Gastroesophageal sphincter (tissue), 4 donors: ENCODE results near the gene PRPSAP1. TPM values are rescaled to one million over a fixed set of nuclear protein-coding genes. Genes with fewer than 3 reads are reported as not detected.
A peak's percentile ranks its signal among the peaks of the same experiment; 100 is the strongest.

Experiments
- ATAC-seq: fragments of 150-250 bp; one replicate; pipeline ENCODE4 v1.9.1; 2016; ENCODE audit warnings: mild to moderate bottlenecking, moderate library complexity
- H3K27ac ChIP-seq, 4 donors: fragments of 200-600 bp; sonication (generic) in 3 of 4; 1 replicate in 3 of 4; 2 replicates in 1 of 4; pipeline ENCODE4 v1.5.1; 2016 to 2019
- H3K27me3 ChIP-seq: fragments of 200-600 bp; sonication (generic); one replicate; pipeline ENCODE4 v1.5.1; 2019
- H3K36me3 ChIP-seq, 2 donors: fragments of 200-600 bp; sonication (generic); one replicate each; pipeline ENCODE4 v1.5.1; 2019; ENCODE audit warnings: control low read depth in 1 of 2
- H3K4me1 ChIP-seq, 3 donors: fragments of 200-600 bp; sonication (generic); 1 replicate in 2 of 3; 2 replicates in 1 of 3; pipeline ENCODE4 v1.5.1; 2016 to 2019; ENCODE audit warnings: control low read depth in 2 of 3
- H3K4me3 ChIP-seq, 2 donors: fragments of 200-600 bp; sonication (generic); one replicate each; pipeline ENCODE4 v1.5.1; 2019; ENCODE audit warnings: mild to moderate bottlenecking in 1 of 2, moderate library complexity in 1 of 2
- H3K9me3 ChIP-seq, 3 donors: fragments of 200-600 bp; sonication (generic); one replicate each; pipeline ENCODE4 v1.5.1; 2017 to 2019; ENCODE audit warnings: control low read depth in 2 of 3
- CTCF ChIP-seq, 4 experiments: fragments of 200-600 bp in 2 of 4; fragments of 450-650 bp in 2 of 4; sonication (generic) in 1 of 4; IDR thresholded peaks; one replicate each; pipeline ENCODE4 v1.5.1; 2017 to 2019; ENCODE audit warnings: antibody characterized with exemption in 4 of 4, mild to moderate bottlenecking in 2 of 4, moderate library complexity in 2 of 4
- EP300 ChIP-seq: sonication (generic); formaldehyde crosslinking; IDR thresholded peaks from one replicate; pipeline ENCODE4 v1.6.1; 2017; ENCODE audit warnings: antibody characterized with exemption, mild to moderate bottlenecking
- POLR2A ChIP-seq, 2 donors: fragments of 450-650 bp; IDR thresholded peaks; one replicate each; pipeline ENCODE4 v1.6.1; 2017; ENCODE audit warnings: antibody characterized with exemption in 2 of 2, mild to moderate bottlenecking in 2 of 2, moderate library complexity in 1 of 2
- POLR2AphosphoS5 ChIP-seq: sonication (generic); formaldehyde crosslinking; IDR thresholded peaks from one replicate; pipeline ENCODE4 v1.6.1; 2017; ENCODE audit warnings: antibody characterized with exemption
- WGBS, 2 donors: methylation state at CpG; one replicate each; pipeline ENCODE4 v1.1.5; 2018; ENCODE audit warnings: low coverage in 1 of 2; 5-methylcytosine and 5-hydroxymethylcytosine counted together
- small RNA-seq, 4 donors: library from RNA; depleted of rRNA; stranded (forward); fragments of <200 nt; gene quantifications; one replicate each; pipeline ENCODE3, GENCODE V24; 2016
- total RNA-seq, 4 donors: library from RNA; depleted of rRNA; stranded (reverse); fragments of >200 nt; gene quantifications; one replicate each; pipeline ENCODE4 v1.1.0, GENCODE V29; 2016

Gene PRPSAP1
- total RNA-seq, 4 donors from 2014 or later, result 44.7 to 48.5 (median 46.6) TPM

GRCh38 chr17:76260669-76261068, 93.0 kb downstream of the PRPSAP1 start:
- Histone ChIP-seq H3K4me1 (peaks cover 0 to 25% (median 3%) of the 10 kb centered on the region in 3 donors), H3K4me3 (no peak overlapping the region), H3K27me3 (peaks cover 4% of the 10 kb centered on the region), H3K9me3 (no peaks in the 10 kb centered on the region), H3K36me3 (no peaks in the 10 kb centered on the region), H3K27ac (no peak overlapping the region)
- no peak for ATAC-seq
- no peak for TF ChIP-seq POLR2A (IDR thresholded peaks at IDR 0.05)
- no peak for TF ChIP-seq POLR2AphosphoS5
- no peak for TF ChIP-seq CTCF (IDR thresholded peaks at IDR 0.05)
- TF ChIP-seq EP300, result no peak
- WGBS, 2 donors, result 73 to 84% methylated on average over 4 to 5 of the region's 5 CpGs

- Histone ChIP-seq H3K27me3 (peaks cover 7% of the 10 kb centered on the region), H3K4me1 (peaks cover 0 to 25% (median 3%) of the 10 kb centered on the region in 3 donors), H3K36me3 (no peaks in the 10 kb centered on the region), H3K27ac (peak overlapping the region in 1 of 4 donors; percentile 45), H3K9me3 (no peaks in the 10 kb centered on the region), H3K4me3 (no peak overlapping the region)
- 87 to 93% methylated on average over 7 of the region's 7 CpGs for WGBS, 2 donors
- no peak for ATAC-seq
- TF ChIP-seq EP300 (no peak), CTCF (IDR thresholded peaks at IDR 0.05) (no peak), POLR2AphosphoS5 (no peak), POLR2A (IDR thresholded peaks at IDR 0.05) (no peak)
These were observed 93.5 kb downstream of the PRPSAP1 start for GRCh38 chr17:76260220-76260619.

Small RNA genes lying within 50 kb of the gene (small RNA-seq; reads per million reads assigned to genes)
- gene RF00019 (0 reads per million in 4 donors), gene RNU6-24P (0 reads per million in 4 donors)

Other genes with a start within 250 kb of the PRPSAP1 start
- not detected for gene FOXJ1, start 212.7 kb downstream of the PRPSAP1 start, total RNA-seq
- gene RNF157, start 113.4 kb downstream of the PRPSAP1 start, total RNA-seq, result 1 to 10 TPM; 2.5 to 8.1 (median 3.3) TPM
- gene UBALD2, start 88.6 kb downstream of the PRPSAP1 start, total RNA-seq, result 1 to 10 TPM; 6.1 to 8.8 (median 8.4) TPM
- gene QRICH2, start 45.6 kb downstream of the PRPSAP1 start, total RNA-seq, result 1 to 10 TPM; 1.7 to 2.7 (median 2.0) TPM
- 10 to 100 TPM; 14.7 to 29.2 (median 18.9) TPM for gene SPHK1, start 30.7 kb upstream of the PRPSAP1 start, total RNA-seq
- gene UBE2O, start 99.2 kb upstream of the PRPSAP1 start, total RNA-seq, result 10 to 100 TPM; 13.0 to 19.8 (median 15.2) TPM
- not detected for gene AANAT, start 113.7 kb upstream of the PRPSAP1 start, total RNA-seq
- gene RHBDF2, start 147.5 kb upstream of the PRPSAP1 start, total RNA-seq, result 10 to 100 TPM in 1 of 4 donors, 1 to 10 TPM in 3; 7.3 to 20.5 (median 8.5) TPM
- 10 to 100 TPM; 12.6 to 23.2 (median 18.8) TPM for gene CYGB, start 183.8 kb upstream of the PRPSAP1 start, total RNA-seq
- gene PRCD, start 186.1 kb upstream of the PRPSAP1 start, total RNA-seq, result 10 to 100 TPM in 1 of 4 donors, 1 to 10 TPM in 2, under 1 TPM in 1; 0.57 to 11.2 (median 2.3) TPM
- gene ST6GALNAC2, start 231.9 kb upstream of the PRPSAP1 start, total RNA-seq, result 10 to 100 TPM in 2 of 4 donors, 1 to 10 TPM in 2; 5.4 to 27.1 (median 10.6) TPM